CD4-positive, alpha-beta T cell treated with Interleukin-12 subunit alpha and Interleukin-12 subunit beta, for 1 hour (primary cell): ENCODE data around the gene CSTPP1.
A peak's percentile ranks its signal among the peaks of the same experiment; 100 is the strongest.

Experiments used
- DNase-seq: peaks from one replicate; pipeline ENCODE4 v3.0.0-alpha.2; 2020

CSTPP1 gene

GRCh38 chr11:47144541-47144940, 208.0 kb downstream of the CSTPP1 start:
- DNase-seq: no peak

- no peak for DNase-seq
Observed at GRCh38 chr11:47147250-47147649, 210.7 kb downstream of the CSTPP1 start.

GRCh38 chr11:47147681-47148080, 211.1 kb downstream of the CSTPP1 start:
- no peak for DNase-seq

- DNase-seq: no peak
Observed at GRCh38 chr11:47148270-47148669, 211.7 kb downstream of the CSTPP1 start.

- no peak for DNase-seq
Observed at GRCh38 chr11:47148903-47149531, 212.5 kb downstream of the CSTPP1 start.

GRCh38 chr11:47149782-47150181, 213.2 kb downstream of the CSTPP1 start:
- DNase-seq: no peak

GRCh38 chr11:47152126-47152952, 215.8 kb downstream of the CSTPP1 start:
- no peak for DNase-seq

- DNase-seq: peak; percentile 50
Observed at GRCh38 chr11:47152953-47153950, 216.7 kb downstream of the CSTPP1 start.

GRCh38 chr11:47154616-47155570, 218.3 kb downstream of the CSTPP1 start:
- peak; percentile 31 for DNase-seq

GRCh38 chr11:47155879-47156278, 219.3 kb downstream of the CSTPP1 start:
- DNase-seq: no peak

GRCh38 chr11:47156333-47156732, 219.8 kb downstream of the CSTPP1 start:
- no peak for DNase-seq

- DNase-seq: no peak
Observed at GRCh38 chr11:47156951-47157350, 220.4 kb downstream of the CSTPP1 start.

- no peak for DNase-seq
Observed at GRCh38 chr11:47157805-47158204, 221.2 kb downstream of the CSTPP1 start.

- DNase-seq: no peak
Observed at GRCh38 chr11:47158242-47158641, 221.7 kb downstream of the CSTPP1 start.

GRCh38 chr11:47160753-47161133, 224.2 kb downstream of the CSTPP1 start:
- DNase-seq: no peak

GRCh38 chr11:47161134-47161854, 224.7 kb downstream of the CSTPP1 start:
- DNase-seq: peak; percentile 63

GRCh38 chr11:47161890-47162289, 225.3 kb downstream of the CSTPP1 start:
- no peak for DNase-seq

GRCh38 chr11:47162426-47162825, 225.9 kb downstream of the CSTPP1 start:
- DNase-seq: no peak

GRCh38 chr11:47163193-47163592, 226.6 kb downstream of the CSTPP1 start:
- DNase-seq: no peak

- DNase-seq: no peak
Observed at GRCh38 chr11:47163898-47164297, 227.3 kb downstream of the CSTPP1 start.

GRCh38 chr11:47164321-47164720, 227.8 kb downstream of the CSTPP1 start:
- DNase-seq: no peak
